Measurements from ENCODE around the gene EHMT1. TPM values are rescaled to one million over a fixed set of nuclear protein-coding genes. Genes with fewer than 3 reads are reported as not detected.

EHMT1 gene
- total and polyA plus RNA-seq, 2 of the 13 experiments (the other 11 are each of a cell fraction or from before 2014, with no cell fraction given), result 23.0 to 27.1 TPM

GRCh38 chr9:137689745-137690529 lies 71.1 kb downstream of the EHMT1 start (continued):
- TF ChIP-seq ZNF414 (CRISPR knock-in tag; IDR thresholded peaks at IDR 0.05) (no peak), ETS1 (CRISPR knock-in tag; IDR thresholded peaks at IDR 0.05) (no peak), CEBPB (IDR thresholded peaks at IDR 0.05; ENCODE audit: borderline replicate concordance, low read depth, low read length) (peak; percentile 90), RXRA (CRISPR knock-in tag; IDR thresholded peaks at IDR 0.05) (no peak), ZSCAN12 (CRISPR knock-in tag; IDR thresholded peaks at IDR 0.05) (no peak), RXRB (CRISPR knock-in tag; IDR thresholded peaks at IDR 0.05; ENCODE audit: borderline replicate concordance) (no peak), SYNCRIP (IDR thresholded peaks at IDR 0.05; ENCODE audit: insufficient read depth, low read depth, low read length) (no peak), ZNF530 (CRISPR knock-in tag; IDR thresholded peaks at IDR 0.05; ENCODE audit: low read depth) (no peak), TAF15 (IDR thresholded peaks at IDR 0.05; ENCODE audit: low read depth, low read length, poor library complexity, severe bottlenecking) (no peak), ZNF296 (CRISPR knock-in tag; conservative IDR thresholded peaks at IDR 0.05) (no peak), GZF1 (CRISPR knock-in tag; IDR thresholded peaks at IDR 0.05) (no peak), PHF21A (CRISPR knock-in tag; IDR thresholded peaks at IDR 0.05) (no peak), MIXL1 (CRISPR knock-in tag; IDR thresholded peaks at IDR 0.05) (no peak), SPEN (CRISPR knock-in tag; IDR thresholded peaks at IDR 0.05; ENCODE audit: low read depth) (no peak), BHLHE40 (IDR thresholded peaks at IDR 0.05; ENCODE audit: low read length) (no peak), CAMTA2 (CRISPR knock-in tag; IDR thresholded peaks at IDR 0.05; ENCODE audit: borderline replicate concordance) (no peak), SIX4 (CRISPR knock-in tag; IDR thresholded peaks at IDR 0.05) (no peak), ATRX (CRISPR knock-in tag; IDR thresholded peaks at IDR 0.05; ENCODE audit: borderline replicate concordance) (no peak), ZFP36 (IDR thresholded peaks at IDR 0.05; ENCODE audit: borderline replicate concordance, low read depth, low read length, partially characterized antibody) (no peak), PRDM15 (CRISPR knock-in tag; IDR thresholded peaks at IDR 0.05) (no peak), KLF12 (CRISPR knock-in tag; IDR thresholded peaks at IDR 0.05; ENCODE audit: borderline replicate concordance) (no peak), IKZF4 (CRISPR knock-in tag; IDR thresholded peaks at IDR 0.05; ENCODE audit: borderline replicate concordance, low read depth, not compliant biosample characterization) (no peak), PPARG (CRISPR knock-in tag; conservative IDR thresholded peaks at IDR 0.05) (no peak), SAP130 (CRISPR knock-in tag; IDR thresholded peaks at IDR 0.05; ENCODE audit: low read depth) (peak; percentile 46), RARA (CRISPR knock-in tag; IDR thresholded peaks at IDR 0.05) (peak; percentile 26; the same call in 1 of the 2 replicates), KAT2B (IDR thresholded peaks at IDR 0.05; ENCODE audit: borderline replicate concordance, low read depth, low read length) (no peak)

Data from HepG2 (cell line).